Measurements from ENCODE around the gene ALLC. TPM values are rescaled to one million over a fixed set of nuclear protein-coding genes. Genes with fewer than 3 reads are reported as not detected.

Gene ALLC
- polyA plus RNA-seq, 1 of the 3 experiments (the other 2 are of a cell fraction): not detected

DNA sequence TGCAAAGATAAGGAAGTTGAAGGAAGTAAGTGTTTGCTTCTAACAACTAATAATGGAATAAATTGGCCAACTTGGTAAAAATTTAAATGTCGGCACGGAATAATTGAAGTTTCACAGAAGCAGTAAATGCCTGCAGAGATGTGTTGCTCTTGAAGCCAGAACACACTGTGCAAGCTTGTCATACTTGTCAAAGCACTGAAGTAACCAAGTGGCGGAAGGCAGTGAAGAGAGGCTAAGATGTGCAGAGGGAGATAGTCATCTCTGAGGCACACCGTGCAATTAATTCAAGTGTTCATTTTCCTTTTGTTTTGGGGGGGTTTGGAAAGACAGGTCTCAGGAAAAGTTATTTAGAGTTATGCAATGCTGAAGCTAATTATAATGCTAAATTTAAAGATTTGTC is 50.6 kb downstream of the ALLC start:
- no peaks in the 10 kb centered on the region for H3K9me3 ChIP-seq
- H3F3A ChIP-seq (replicated peaks; ENCODE audit: insufficient read depth): peaks cover 5% of the 10 kb centered on the region
- peaks cover 5 to 6% of the 10 kb centered on the region in 2 experiments; a peak in 2 of 4 replicates for H3K4me1 ChIP-seq (ENCODE audit: control insufficient read depth in 1 of 2, insufficient read depth in 2 of 2, low read depth in 1 of 2, low read length in 1 of 2)
- no peak for TF ChIP-seq RXRA (IDR thresholded peaks at IDR 0.05; ENCODE audit: borderline replicate concordance, low read depth)
- TF ChIP-seq CHD2 (IDR thresholded peaks at IDR 0.05; ENCODE audit: low read length, partially characterized antibody): no peak
- no peak for TF ChIP-seq USF2 (IDR thresholded peaks at IDR 0.05; ENCODE audit: borderline replicate concordance, low read depth, low read length)
- TF ChIP-seq, protein P1, sequence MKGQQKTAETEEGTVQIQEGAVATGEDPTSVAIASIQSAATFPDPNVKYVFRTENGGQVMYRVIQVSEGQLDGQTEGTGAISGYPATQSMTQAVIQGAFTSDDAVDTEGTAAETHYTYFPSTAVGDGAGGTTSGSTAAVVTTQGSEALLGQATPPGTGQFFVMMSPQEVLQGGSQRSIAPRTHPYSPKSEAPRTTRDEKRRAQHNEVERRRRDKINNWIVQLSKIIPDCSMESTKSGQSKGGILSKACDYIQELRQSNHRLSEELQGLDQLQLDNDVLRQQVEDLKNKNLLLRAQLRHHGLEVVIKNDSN (IDR thresholded peaks at IDR 0.05; ENCODE audit: borderline replicate concordance, low read depth): no peak
- no peak for TF ChIP-seq ELF1 (IDR thresholded peaks at IDR 0.05)
- TF ChIP-seq FOXM1 (IDR thresholded peaks at IDR 0.05; ENCODE audit: low read depth): no peak
- TF ChIP-seq CTCF (IDR thresholded peaks at IDR 0.05): no peak
- no peak for TF ChIP-seq NFIC (IDR thresholded peaks at IDR 0.05; ENCODE audit: borderline replicate concordance)
- TF ChIP-seq EP300 (IDR thresholded peaks at IDR 0.05; ENCODE audit: borderline replicate concordance in 1 of 2, low read depth in 1 of 2, low read length in 1 of 2): no peak
- TF ChIP-seq TEAD4 (IDR thresholded peaks at IDR 0.05; ENCODE audit: borderline replicate concordance, insufficient read depth): no peak
- TF ChIP-seq FOXJ3 (CRISPR knock-in tag; IDR thresholded peaks at IDR 0.05): no peak
- no peak for TF ChIP-seq GABPA (IDR thresholded peaks at IDR 0.05; ENCODE audit: low read depth)
- no peak for TF ChIP-seq ZBTB33 (IDR thresholded peaks at IDR 0.05; ENCODE audit: borderline replicate concordance, low read depth)
- no peak for TF ChIP-seq NRF1 (IDR thresholded peaks at IDR 0.05; ENCODE audit: low read depth, low read length)
- no peak for TF ChIP-seq EZH2phosphoT487 (IDR thresholded peaks at IDR 0.05; ENCODE audit: borderline replicate concordance, low read depth)
- TF ChIP-seq REST (IDR thresholded peaks at IDR 0.05; ENCODE audit: low read depth, low read length): no peak
- no peak overlapping the region for H3K4me3 ChIP-seq (ENCODE audit: low read depth in 2 of 2, low read length in 1 of 2)
- no peaks in the 10 kb centered on the region for H4K20me1 ChIP-seq (ENCODE audit: insufficient read depth)
- H3K36me3 ChIP-seq (replicated peaks in 1 of 2; ENCODE audit: control insufficient read depth in 1 of 2, insufficient read depth in 2 of 2, low read length in 1 of 2): no peaks in the 10 kb centered on the region
- no peaks in the 10 kb centered on the region for H3K27me3 ChIP-seq (ENCODE audit: insufficient read depth)
- H2AFZ ChIP-seq (ENCODE audit: low read depth): no peak overlapping the region
- no peaks in the 10 kb centered on the region for H3K79me2 ChIP-seq (ENCODE audit: insufficient read depth)
- CTCF ChIA-PET: interaction anchor here (0.6 to 3.2 kb wide), 5 partner anchors 8 to 655 kb away, joined by 3 to 16 read pairs (median 3); no protein-coding TSS in a partner anchor
- H3K9ac ChIP-seq: no peak overlapping the region
- POLR2A ChIA-PET: no interaction called here
- no peak overlapping the region for H3K27ac ChIP-seq (ENCODE audit: low read depth in 2 of 2, low read length in 1 of 2)
- no peak for DNase-seq
- no peak overlapping the region for H3K4me2 ChIP-seq
- WGBS (ENCODE audit: low lambda C conversion rate): 67% methylated on average over 4 of the region's 4 CpGs
- no peaks in the 10 kb centered on the region for H3K9me2 ChIP-seq
